Progenitor cell of endocrine pancreas (in vitro differentiated cells): ENCODE measurements around the gene ZNF804B. TPM values are rescaled to one million over a fixed set of nuclear protein-coding genes. Genes with fewer than 3 reads are reported as not detected.

Experiments used
- DNase-seq: peaks from one replicate; pipeline ENCODE4 v3.0.0; 2021; ENCODE audit warnings: low spot score; ENCODE audit not compliant: unreplicated experiment
- H3K27ac Mint-ChIP-seq: 2 replicates; pipeline ENCODE4 v1.8.0; 2021; ENCODE audit warnings: mild to moderate bottlenecking, moderate library complexity, mixed read lengths
- H3K27me3 Mint-ChIP-seq: 2 replicates; pipeline ENCODE4 v1.8.0; 2021; ENCODE audit warnings: mixed read lengths
- H3K36me3 Mint-ChIP-seq: 2 replicates; pipeline ENCODE4 v1.8.0; 2022; ENCODE audit warnings: mixed read lengths; ENCODE audit not compliant: insufficient read depth
- H3K4me1 Mint-ChIP-seq: 2 replicates; pipeline ENCODE4 v1.8.0; 2021; ENCODE audit warnings: low read depth, mixed read lengths
- H3K4me3 Mint-ChIP-seq: 2 replicates; pipeline ENCODE4 v1.8.0; 2021; ENCODE audit warnings: low read depth, mild to moderate bottlenecking, moderate library complexity, mixed read lengths
- H3K9me3 Mint-ChIP-seq: 2 replicates; pipeline ENCODE4 v1.8.0; 2021; ENCODE audit warnings: low read depth, mixed read lengths
- CTCF ChIP-seq: fragments of 200-600 bp; sonication (generic); IDR thresholded peaks from one replicate; pipeline ENCODE4 v1.5.0; 2021; ENCODE audit warnings: antibody characterized with exemption, mild to moderate bottlenecking; ENCODE audit not compliant: unreplicated experiment
- total RNA-seq: library from RNA; stranded (reverse); gene quantifications from 2 replicates; pipeline ENCODE4 v1.2.1, GENCODE V29; 2021

The ZNF804B gene
- total RNA-seq, 1 donor from 2014 or later: not detected

GRCh38 chr7:88859288-88859687, 99.8 kb downstream of the ZNF804B start:
- H3K4me1 Mint-ChIP-seq: no peaks in the 10 kb centered on the region
- H3K27ac Mint-ChIP-seq: no peak overlapping the region
- no peak for TF ChIP-seq CTCF
- no peak overlapping the region for H3K4me3 Mint-ChIP-seq
- no peaks in the 10 kb centered on the region for H3K9me3 Mint-ChIP-seq
- no peak for DNase-seq
- H3K27me3 Mint-ChIP-seq: no peaks in the 10 kb centered on the region
- no peaks in the 10 kb centered on the region for H3K36me3 Mint-ChIP-seq

- no peak overlapping the region for H3K4me3 Mint-ChIP-seq
- H3K9me3 Mint-ChIP-seq: peaks cover 8% of the 10 kb centered on the region
- H3K27me3 Mint-ChIP-seq: no peaks in the 10 kb centered on the region
- DNase-seq: no peak
- H3K4me1 Mint-ChIP-seq: no peaks in the 10 kb centered on the region
- no peaks in the 10 kb centered on the region for H3K36me3 Mint-ChIP-seq
- no peak for TF ChIP-seq CTCF
- H3K27ac Mint-ChIP-seq: no peak overlapping the region
Measured at GRCh38 chr7:88866265-88866863, 106.9 kb downstream of the ZNF804B start.

DNA sequence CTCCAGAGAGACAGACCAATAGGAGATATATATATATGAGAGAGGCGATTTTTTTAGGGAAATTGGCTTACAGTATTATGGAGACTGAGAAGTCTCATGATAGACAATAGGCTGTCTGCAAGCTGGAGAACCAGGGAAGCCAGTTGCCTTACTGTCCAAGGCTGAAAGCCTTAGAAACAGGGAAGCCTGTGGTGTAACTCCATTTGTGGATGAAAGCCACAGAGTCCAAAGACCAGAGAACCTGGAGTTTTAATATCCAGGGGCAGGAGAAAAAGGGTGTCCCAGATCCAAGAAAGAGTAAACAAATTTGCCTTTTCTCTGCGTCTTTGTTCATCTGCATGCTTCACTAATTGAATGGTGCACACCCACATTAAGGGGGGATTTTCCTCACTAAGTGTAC, 107.7 kb downstream of the ZNF804B start:
- Mint-ChIP-seq H3K4me1 (no peaks in the 10 kb centered on the region), H3K27me3 (no peaks in the 10 kb centered on the region)

GRCh38 chr7:88868456-88868855, 109.0 kb downstream of the ZNF804B start:
- H3K36me3 Mint-ChIP-seq: no peaks in the 10 kb centered on the region
- no peaks in the 10 kb centered on the region for H3K27me3 Mint-ChIP-seq
- no peak overlapping the region for H3K27ac Mint-ChIP-seq
- peaks cover 8% of the 10 kb centered on the region for H3K9me3 Mint-ChIP-seq
- H3K4me3 Mint-ChIP-seq: no peak overlapping the region
- H3K4me1 Mint-ChIP-seq: no peaks in the 10 kb centered on the region
- no peak for DNase-seq
- TF ChIP-seq CTCF: no peak

More for the DNA sequence above, 107.7 kb downstream of the ZNF804B start:
- no peak overlapping the region for H3K4me3 Mint-ChIP-seq
- no peaks in the 10 kb centered on the region for H3K36me3 Mint-ChIP-seq
- no peak for TF ChIP-seq CTCF
- peaks cover 8% of the 10 kb centered on the region for H3K9me3 Mint-ChIP-seq
- no peak for DNase-seq
- no peak overlapping the region for H3K27ac Mint-ChIP-seq

GRCh38 chr7:88881136-88881535, 121.6 kb downstream of the ZNF804B start:
- no peaks in the 10 kb centered on the region for H3K36me3 Mint-ChIP-seq
- TF ChIP-seq CTCF: no peak
- H3K27ac Mint-ChIP-seq: no peak overlapping the region
- peaks cover 3% of the 10 kb centered on the region for H3K9me3 Mint-ChIP-seq
- H3K27me3 Mint-ChIP-seq: no peaks in the 10 kb centered on the region
- H3K4me1 Mint-ChIP-seq: peaks cover 7% of the 10 kb centered on the region
- H3K4me3 Mint-ChIP-seq: no peak overlapping the region
- DNase-seq: no peak
